ENCODE data around the gene CHRD.

The CHRD gene

DNA sequence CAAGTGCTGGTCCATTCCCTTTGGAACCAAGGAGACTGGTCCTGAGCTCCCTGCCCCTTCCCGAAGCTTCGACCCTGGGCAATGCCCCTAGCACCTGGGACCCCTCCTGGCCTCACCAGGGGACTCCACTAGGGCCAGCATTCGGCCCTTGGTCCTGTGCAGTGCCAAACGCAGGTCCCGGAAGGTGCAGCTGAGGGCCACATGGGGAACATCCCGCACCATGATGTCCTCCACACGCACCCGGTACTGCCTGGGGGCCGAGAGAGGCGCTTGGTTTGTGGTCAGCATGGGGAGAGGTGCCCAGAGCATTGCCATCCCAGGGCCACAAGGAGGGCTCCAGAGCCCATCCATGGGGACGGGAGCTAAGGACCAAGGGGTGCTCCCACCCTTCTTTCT is 26.3 kb upstream of the CHRD start:
- no peak for DNase-seq (ENCODE audit: low read depth)
- TF ChIP-seq, protein P1, sequence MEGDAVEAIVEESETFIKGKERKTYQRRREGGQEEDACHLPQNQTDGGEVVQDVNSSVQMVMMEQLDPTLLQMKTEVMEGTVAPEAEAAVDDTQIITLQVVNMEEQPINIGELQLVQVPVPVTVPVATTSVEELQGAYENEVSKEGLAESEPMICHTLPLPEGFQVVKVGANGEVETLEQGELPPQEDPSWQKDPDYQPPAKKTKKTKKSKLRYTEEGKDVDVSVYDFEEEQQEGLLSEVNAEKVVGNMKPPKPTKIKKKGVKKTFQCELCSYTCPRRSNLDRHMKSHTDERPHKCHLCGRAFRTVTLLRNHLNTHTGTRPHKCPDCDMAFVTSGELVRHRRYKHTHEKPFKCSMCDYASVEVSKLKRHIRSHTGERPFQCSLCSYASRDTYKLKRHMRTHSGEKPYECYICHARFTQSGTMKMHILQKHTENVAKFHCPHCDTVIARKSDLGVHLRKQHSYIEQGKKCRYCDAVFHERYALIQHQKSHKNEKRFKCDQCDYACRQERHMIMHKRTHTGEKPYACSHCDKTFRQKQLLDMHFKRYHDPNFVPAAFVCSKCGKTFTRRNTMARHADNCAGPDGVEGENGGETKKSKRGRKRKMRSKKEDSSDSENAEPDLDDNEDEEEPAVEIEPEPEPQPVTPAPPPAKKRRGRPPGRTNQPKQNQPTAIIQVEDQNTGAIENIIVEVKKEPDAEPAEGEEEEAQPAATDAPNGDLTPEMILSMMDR (conservative IDR thresholded peaks at IDR 0.05; ENCODE audit: low read depth, low read length) = no peak
- no peak overlapping the region for H3K4me3 ChIP-seq (ENCODE audit: low read length)

DNA sequence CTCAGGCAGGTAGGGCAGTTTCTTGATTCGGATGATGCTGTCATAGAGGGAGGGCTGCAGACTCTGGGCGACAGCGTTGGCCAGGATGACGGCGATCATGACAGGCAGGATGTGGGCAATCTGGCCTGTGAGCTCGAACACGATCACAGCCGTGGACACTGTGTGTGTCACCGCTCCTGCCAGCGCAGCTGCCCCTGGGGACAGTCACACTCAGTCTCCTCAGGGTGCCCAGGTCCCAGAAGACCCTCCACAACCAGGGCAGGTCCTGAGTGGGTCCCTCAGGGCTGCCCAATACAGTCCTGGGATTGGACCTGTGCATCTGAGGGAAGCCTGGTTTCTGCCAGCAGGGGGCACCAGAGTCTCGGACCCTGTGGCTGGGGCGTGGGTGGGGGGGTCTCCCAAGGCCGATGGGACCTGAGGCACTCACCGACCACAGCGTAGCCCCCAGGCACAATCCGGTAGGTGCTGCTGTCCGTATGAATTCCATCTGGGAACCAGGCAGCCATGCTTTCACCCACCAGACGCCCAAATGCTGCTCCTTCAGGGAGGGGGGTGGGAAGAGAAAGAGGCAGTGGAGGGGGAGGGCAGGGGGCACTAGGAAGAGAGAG is 25.6 kb upstream of the CHRD start:
- no peak overlapping the region for H3K4me3 ChIP-seq (ENCODE audit: low read length)
- TF ChIP-seq, protein P1 (conservative IDR thresholded peaks at IDR 0.05; ENCODE audit: low read depth, low read length) = peak; percentile 81
- DNase-seq (ENCODE audit: low read depth) = no peak

DNA sequence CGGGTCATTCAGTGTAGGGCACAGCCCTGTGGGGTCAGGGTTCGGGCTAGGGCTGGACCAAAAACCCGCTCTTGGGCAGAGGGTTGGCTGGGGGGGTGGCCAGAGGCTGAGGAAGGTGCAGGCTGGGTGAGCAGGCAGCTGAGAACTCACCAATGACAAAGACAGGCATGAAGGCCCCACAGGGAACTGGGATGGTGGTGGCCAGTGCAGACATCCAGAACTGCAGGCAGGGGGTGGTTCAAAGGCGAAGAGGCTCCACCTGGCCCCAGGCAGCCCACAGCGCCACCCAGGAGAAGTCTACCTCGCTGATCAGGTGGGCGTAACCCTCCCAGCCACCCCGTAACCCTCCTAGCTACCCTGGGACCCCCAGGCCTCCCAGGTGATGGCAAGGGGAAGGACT is 25.1 kb upstream of the CHRD start:
- no peak overlapping the region for H3K4me3 ChIP-seq (ENCODE audit: low read length)
- no peak for DNase-seq (ENCODE audit: low read depth)
- TF ChIP-seq, protein P1 (conservative IDR thresholded peaks at IDR 0.05; ENCODE audit: low read depth, low read length) = no peak

DNA sequence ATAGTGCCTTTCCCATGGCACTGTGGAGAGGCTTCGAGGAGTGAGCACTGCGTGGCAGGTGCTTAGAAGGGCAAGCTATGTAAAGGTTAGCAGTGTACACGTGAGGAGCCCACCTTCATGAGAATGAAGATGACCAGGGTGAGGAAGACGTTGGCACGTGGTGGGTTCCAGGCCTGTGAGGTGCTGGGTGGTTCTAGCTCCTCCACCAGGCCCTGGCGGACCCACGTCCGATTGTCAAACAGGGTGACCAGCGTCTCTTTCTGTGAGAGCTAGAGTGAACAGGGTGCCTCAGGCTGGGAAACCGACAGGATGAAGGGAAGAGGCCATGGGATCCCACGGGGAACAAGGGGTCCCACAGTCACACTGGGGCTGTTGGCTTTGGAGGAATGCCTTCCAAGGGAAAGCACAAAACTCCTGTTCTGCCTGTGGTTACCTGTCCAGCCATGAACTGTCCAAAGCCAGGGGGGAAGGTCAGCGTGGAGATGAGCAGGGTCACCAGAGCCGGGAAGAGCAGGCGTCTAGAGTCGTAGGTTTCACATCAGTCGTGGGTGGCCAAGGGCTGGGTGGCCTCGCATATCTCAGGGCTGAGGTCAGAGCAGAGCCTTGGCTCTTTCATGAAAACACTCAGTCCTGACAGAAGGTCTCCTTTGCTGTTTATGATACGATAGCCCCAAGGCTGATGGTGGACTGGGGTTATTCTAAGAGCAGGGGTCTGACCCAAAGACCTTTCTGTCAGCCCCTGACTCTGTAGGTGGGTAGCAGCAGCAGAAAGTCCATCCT is 24.4 kb upstream of the CHRD start:
- TF ChIP-seq, protein P1 (conservative IDR thresholded peaks at IDR 0.05; ENCODE audit: low read depth, low read length) = no peak
- no peak for DNase-seq (ENCODE audit: low read depth)
- H3K4me3 ChIP-seq (ENCODE audit: low read length) = no peak overlapping the region

DNA sequence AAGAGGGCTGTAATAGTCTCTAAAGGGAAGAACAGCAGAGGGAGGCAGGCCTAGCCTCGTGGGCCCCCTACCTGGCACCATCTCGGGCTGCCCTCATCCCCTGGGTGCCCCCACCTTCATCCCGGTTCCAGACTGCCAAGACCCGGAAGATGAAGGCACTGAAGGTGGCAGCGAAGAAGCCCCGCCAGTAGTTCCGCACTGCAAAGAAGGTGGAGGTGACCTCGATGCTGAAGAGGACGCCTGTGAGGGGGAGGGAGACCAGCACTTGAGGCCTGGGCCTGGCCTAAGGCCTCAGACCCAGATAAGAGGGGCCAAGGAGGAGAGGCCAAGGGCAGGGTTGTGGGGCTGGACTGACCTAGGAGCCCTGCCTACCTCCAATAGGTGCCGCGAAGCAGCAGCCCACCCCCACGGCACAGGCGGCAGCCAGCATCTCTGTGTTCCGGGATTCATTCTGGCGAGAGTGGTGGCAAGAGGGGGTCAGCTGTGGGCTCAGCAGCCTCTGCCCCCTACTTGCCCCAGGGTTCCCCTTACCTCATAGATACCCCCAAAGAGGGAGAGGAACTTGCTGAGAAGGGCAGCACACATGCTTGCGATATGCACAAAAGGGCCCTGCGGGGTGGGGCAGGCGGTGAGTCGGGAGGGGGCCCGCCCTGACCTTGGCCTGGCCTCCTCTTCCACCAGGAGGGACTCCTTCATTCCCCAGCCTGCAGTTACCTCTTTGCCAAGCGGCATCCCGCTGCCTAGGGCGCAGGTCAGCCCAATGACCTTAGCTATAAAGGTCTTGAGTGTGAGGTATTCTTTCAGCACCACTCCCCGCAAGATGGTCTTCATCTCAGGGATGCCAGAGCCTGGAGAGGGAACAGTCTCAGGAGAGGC is 22.4 kb upstream of the CHRD start:
- DNase-seq (ENCODE audit: low read depth) = no peak
- TF ChIP-seq, protein P1 (conservative IDR thresholded peaks at IDR 0.05; ENCODE audit: low read depth, low read length) = no peak
- H3K4me3 ChIP-seq (ENCODE audit: low read length) = no peak overlapping the region

DNA sequence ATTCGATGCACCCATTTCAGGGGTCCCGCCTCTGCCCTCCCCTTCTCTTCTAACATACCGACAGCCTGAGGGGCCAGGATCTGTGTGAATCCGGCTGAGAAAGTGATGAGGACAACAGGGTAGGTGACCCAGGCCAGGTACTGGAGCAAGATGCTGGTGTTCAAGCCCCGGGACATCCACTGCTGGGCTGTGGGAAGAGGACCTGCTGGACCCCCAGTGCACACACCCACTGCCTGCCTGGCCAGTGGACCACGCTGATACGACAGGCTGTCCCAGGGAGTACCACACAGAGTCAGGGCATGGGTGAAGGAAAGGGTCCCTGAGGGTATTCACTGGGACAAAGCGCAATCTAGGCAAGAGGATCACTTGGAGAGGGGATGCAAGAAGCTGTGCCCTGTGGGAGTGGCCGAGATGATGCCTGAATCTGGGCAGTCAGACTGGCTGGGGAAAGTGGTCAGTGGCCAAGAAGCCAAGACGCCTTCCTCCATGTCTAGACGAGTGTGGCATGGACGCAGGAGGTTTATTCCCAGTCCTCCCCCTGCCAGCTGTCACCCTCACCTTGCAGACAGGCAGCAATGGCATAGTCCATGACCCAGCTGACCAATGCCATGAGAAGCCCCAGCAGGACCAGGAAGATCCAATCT is 21.6 kb upstream of the CHRD start:
- no peak overlapping the region for H3K4me3 ChIP-seq (ENCODE audit: low read length)
- TF ChIP-seq, protein P1 (conservative IDR thresholded peaks at IDR 0.05; ENCODE audit: low read depth, low read length) = no peak
- DNase-seq (ENCODE audit: low read depth) = no peak

Measured in retinal pigment epithelial cell (primary cell).